Glutamatergic neuron (in vitro differentiated cells): Measurements from ENCODE around the gene KRT33A. TPM values are rescaled to one million over a fixed set of nuclear protein-coding genes. Genes with fewer than 3 reads are reported as not detected.

Experiments used
- DNase-seq: peaks from one replicate; pipeline ENCODE4 v3.0.0; 2022
- H3K27ac Mint-ChIP-seq: one replicate; pipeline ENCODE4 v1.8.0; 2020; ENCODE audit warnings: mild to moderate bottlenecking, mixed read lengths, inconsistent platforms; ENCODE audit not compliant: unreplicated experiment
- H3K27me3 Mint-ChIP-seq: one replicate; pipeline ENCODE4 v1.8.0; 2020; ENCODE audit warnings: mild to moderate bottlenecking, moderate library complexity, mixed read lengths, inconsistent platforms; ENCODE audit not compliant: unreplicated experiment
- H3K36me3 Mint-ChIP-seq: one replicate; pipeline ENCODE4 v1.8.0; 2020; ENCODE audit warnings: mild to moderate bottlenecking, mixed read lengths, inconsistent platforms; ENCODE audit not compliant: unreplicated experiment
- H3K4me1 Mint-ChIP-seq: one replicate; pipeline ENCODE4 v1.8.0; 2020; ENCODE audit warnings: mild to moderate bottlenecking, low read depth, mixed read lengths, inconsistent platforms; ENCODE audit not compliant: unreplicated experiment
- H3K4me3 Mint-ChIP-seq: one replicate; pipeline ENCODE4 v1.8.0; 2020; ENCODE audit warnings: mild to moderate bottlenecking, mixed read lengths, inconsistent platforms; ENCODE audit not compliant: unreplicated experiment
- H3K9me3 Mint-ChIP-seq: one replicate; pipeline ENCODE4 v1.8.0; 2020; ENCODE audit warnings: mild to moderate bottlenecking, moderate library complexity, mixed read lengths, inconsistent platforms; ENCODE audit not compliant: unreplicated experiment
- CTCF ChIP-seq: fragments of 200-600 bp; sonication (generic); IDR thresholded peaks from one replicate; pipeline ENCODE4 v1.5.0; 2021; ENCODE audit not compliant: partially characterized antibody, unreplicated experiment
- total RNA-seq: library from RNA; stranded (reverse); fragmentation: NEBNext Ultra II Directional; extraction: Animal tissue kit (Norgen Biotek cat#: 25700); gene quantifications from one replicate; pipeline ENCODE4 v1.2.1, GENCODE V29; 2021; ENCODE audit not compliant: unreplicated experiment

KRT33A gene
- total RNA-seq, 1 donor from 2014 or later: not detected

- Mint-ChIP-seq H3K4me3 (no peak overlapping the region), H3K36me3 (peaks cover 6% of the 10 kb centered on the region), H3K27me3 (peaks cover 12% of the 10 kb centered on the region), H3K4me1 (peaks cover 8% of the 10 kb centered on the region), H3K27ac (no peak overlapping the region), H3K9me3 (peaks cover 9% of the 10 kb centered on the region)
- no peak for DNase-seq
- no peak for TF ChIP-seq CTCF
Measured at GRCh38 chr17:41304091-41304490, 46.5 kb downstream of the KRT33A start.

- DNase-seq: no peak
- no peak overlapping the region for H3K27ac Mint-ChIP-seq
- peaks cover 5% of the 10 kb centered on the region for H3K9me3 Mint-ChIP-seq
Measured at GRCh38 chr17:41302981-41303380, 47.6 kb downstream of the KRT33A start.

GRCh38 chr17:41301916-41302901 is 48.4 kb downstream of the KRT33A start, which contains the start of gene KRTAP29-1:
KRTAP29-1 (minus strand) TSS chr17:41302851; CDS start chr17:41302851, 0 bp downstream.
- H3K27me3 Mint-ChIP-seq: peaks cover 4% of the 10 kb centered on the region
- no peaks in the 10 kb centered on the region for H3K36me3 Mint-ChIP-seq
- no peak for TF ChIP-seq CTCF
- no peak within 1 kb of the TSS for H3K4me3 Mint-ChIP-seq
- H3K9me3 Mint-ChIP-seq: no peaks in the 10 kb centered on the region
- DNase-seq: no peak
- no peaks in the 10 kb centered on the region for H3K4me1 Mint-ChIP-seq
- H3K27ac Mint-ChIP-seq: no peak within 1 kb of the TSS

More at GRCh38 chr17:41302981-41303380, 47.6 kb downstream of the KRT33A start:
- Mint-ChIP-seq H3K27me3 (peaks cover 8% of the 10 kb centered on the region), H3K36me3 (peaks cover 4% of the 10 kb centered on the region), H3K4me3 (no peak overlapping the region), H3K4me1 (peaks cover 3% of the 10 kb centered on the region)
- no peak for TF ChIP-seq CTCF

GRCh38 chr17:41301204-41301790 is 49.3 kb downstream of the KRT33A start:
- Mint-ChIP-seq H3K9me3 (no peaks in the 10 kb centered on the region), H3K27me3 (peaks cover 4% of the 10 kb centered on the region), H3K36me3 (no peaks in the 10 kb centered on the region), H3K4me3 (no peak overlapping the region), H3K4me1 (no peaks in the 10 kb centered on the region), H3K27ac (no peak overlapping the region)
- TF ChIP-seq CTCF: no peak
- no peak for DNase-seq
